ENCODE measurements around the gene LRRC8C.

Gene LRRC8C

GRCh38 chr1:89635825-89636815 is 3.2 kb downstream of the LRRC8C start:
- peak; percentile 61 for DNase-seq

GRCh38 chr1:89637496-89637895 is 4.6 kb downstream of the LRRC8C start:
- no peak for DNase-seq

DNA sequence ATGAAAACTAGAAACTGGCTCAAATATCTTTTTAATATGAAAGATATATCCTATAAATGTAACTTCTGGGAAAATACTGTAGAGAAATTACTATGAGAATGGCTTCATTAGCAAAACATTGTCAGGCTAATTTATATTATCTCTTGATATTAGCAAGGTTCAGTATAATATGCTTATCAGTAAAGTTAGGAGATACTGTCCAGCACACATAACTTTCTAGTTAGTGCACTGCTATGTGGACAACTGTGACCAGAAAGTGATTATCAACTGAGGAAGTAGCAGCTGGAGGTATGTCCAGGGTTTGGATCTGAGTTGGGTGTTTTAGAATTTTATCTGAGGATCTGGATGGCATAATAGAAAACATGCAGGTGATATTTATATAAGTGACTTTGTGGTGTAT is 7.5 kb downstream of the LRRC8C start:
- DNase-seq, result no peak

DNA sequence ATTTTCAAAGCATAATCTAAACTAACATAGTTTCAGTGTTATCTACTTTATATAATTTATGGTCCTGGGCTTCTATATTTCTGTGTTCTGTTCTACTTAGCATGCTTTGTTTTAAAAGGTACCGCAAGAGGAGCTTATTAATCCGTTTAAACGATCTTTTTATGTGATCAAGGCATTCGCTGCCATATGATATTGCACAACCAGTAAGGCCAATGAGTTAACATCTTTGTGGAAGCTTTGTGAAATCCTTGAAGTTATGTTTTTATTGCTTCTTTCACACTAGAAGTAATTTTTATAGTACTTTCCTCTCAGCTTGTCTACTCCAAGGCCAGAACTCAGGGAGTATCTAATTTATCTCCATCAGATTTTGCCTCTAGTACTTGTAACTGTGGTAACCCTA is 8.9 kb downstream of the LRRC8C start:
- DNase-seq, result no peak

DNA sequence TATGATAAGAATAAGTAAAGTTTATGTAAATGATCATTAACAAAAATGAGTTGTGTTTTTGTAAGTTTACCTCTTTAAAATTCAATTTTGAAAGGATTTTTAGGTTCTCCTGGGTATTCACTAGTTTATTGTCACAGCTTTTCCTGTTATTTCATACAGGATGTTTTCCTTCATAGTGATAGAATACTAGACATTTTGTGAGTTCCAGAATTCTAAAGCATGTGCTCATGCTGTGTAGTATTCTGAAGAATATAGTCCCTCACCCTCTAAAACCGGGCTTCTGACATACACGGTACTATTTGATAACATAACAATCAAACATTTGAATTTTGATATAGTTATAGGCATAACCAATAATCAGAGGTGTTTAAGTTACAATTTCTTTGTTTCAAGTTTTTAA is 10.7 kb downstream of the LRRC8C start:
- DNase-seq, result no peak

- no peak for DNase-seq
Measured at GRCh38 chr1:89644119-89644814, 11.3 kb downstream of the LRRC8C start.

DNA sequence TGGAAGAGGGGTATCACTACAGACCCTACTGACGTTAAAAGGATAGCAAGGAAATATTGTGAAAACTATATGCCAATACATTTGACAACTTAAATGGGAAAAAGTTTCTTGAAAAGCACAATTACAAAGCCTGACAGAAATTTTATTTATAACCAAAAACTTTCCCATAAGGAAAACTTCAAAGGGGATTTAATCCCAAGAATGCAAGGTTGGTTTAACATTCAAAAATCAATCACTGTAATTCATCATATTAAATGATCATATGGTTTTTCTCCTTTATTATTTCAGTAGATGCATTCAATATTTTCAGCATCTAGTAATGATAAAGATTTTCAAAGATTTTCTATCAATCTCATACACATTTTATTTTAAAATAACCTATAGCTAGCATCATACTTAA is 13.3 kb downstream of the LRRC8C start:
- DNase-seq, result no peak

- no peak for DNase-seq
Measured at GRCh38 chr1:89649783-89650182, 16.9 kb downstream of the LRRC8C start.

- DNase-seq, result no peak
Measured at GRCh38 chr1:89652373-89652772, 19.5 kb downstream of the LRRC8C start.

DNA sequence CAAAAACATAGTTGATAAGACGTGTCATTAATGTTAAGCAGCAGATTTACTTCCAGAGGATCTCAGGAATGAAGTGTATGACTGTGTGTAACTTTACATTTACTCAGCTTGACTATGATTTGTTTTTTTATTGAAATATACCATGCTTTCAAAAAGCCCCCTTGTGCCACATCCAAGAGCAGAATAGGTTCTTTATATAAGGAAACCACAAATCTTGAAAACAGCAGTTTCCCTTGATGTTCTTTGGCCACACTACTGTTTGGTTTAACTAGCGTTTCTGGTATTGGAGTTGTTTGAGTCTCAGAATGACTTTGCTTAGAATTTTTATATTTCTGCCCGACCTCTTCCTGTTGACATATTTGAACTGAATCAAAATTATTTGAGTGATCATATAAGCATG is 25.0 kb downstream of the LRRC8C start:
- peak; percentile 87 for DNase-seq

GRCh38 chr1:89659322-89660081 is 26.6 kb downstream of the LRRC8C start:
- peak; percentile 41 for DNase-seq

- DNase-seq, result no peak
Measured at GRCh38 chr1:89660224-89661061, 27.5 kb downstream of the LRRC8C start.

- no peak for DNase-seq
Measured at GRCh38 chr1:89665941-89666340, 33.0 kb downstream of the LRRC8C start.

GRCh38 chr1:89666640-89667039 is 33.7 kb downstream of the LRRC8C start:
- peak; percentile 30 for DNase-seq

GRCh38 chr1:89667691-89668090 is 34.8 kb downstream of the LRRC8C start:
- DNase-seq, result no peak

- no peak for DNase-seq
Measured at GRCh38 chr1:89668961-89669360, 36.0 kb downstream of the LRRC8C start.

DNA sequence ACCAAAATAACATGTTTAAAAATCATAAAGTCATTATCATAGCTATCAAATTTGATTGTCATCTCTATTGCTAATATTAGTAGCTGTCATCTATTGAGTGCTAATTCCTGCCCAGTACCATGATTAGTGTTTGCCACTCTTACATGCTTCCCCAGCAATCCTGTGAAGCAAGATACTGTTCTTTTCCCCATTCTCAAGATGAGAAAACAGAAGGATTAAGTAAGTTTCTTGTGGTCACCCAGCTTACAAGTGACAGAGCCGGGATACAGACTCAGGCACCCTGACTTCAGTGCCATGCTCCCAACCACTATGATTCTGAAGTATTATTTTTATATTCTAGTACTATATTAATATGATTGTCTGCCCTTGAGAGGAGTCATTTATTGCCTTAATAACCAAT is 36.5 kb downstream of the LRRC8C start:
- peak; percentile 16 for DNase-seq

GRCh38 chr1:89670163-89670562 is 37.2 kb downstream of the LRRC8C start:
- peak; percentile 83 for DNase-seq

GRCh38 chr1:89670711-89671110 is 37.8 kb downstream of the LRRC8C start:
- DNase-seq, result no peak

DNA sequence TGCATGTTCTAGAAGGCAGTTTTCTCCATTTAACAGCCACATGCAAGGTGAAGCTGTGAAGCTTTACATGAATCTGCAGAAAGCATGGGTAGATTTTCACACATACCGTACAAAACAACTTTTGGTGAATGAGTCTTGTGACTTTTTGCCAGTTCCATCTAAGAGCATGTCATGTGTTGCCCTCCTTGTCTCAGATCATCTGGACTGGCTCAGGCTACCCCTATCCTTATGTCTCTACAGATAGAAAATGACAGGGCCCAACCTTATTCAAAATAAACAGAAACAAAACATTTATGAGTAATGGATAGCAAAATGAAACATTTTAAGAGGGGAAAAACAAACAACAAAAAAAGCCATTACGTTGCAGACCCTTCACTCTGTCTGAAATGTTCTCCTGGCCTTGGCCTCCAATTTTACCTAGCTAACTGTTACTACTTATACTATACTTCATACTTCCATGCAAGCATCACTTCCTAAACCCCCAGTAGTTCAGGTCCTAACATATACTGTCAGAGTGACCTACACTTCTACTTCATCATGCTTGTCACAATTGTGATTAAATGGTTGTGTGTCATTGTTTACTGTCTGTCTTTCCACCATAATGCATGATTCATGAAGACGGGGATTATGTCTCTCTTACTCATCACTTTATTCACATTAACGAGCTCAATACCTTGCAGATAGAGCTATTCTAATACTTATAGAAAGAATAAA is 39.0 kb downstream of the LRRC8C start:
- DNase-seq, result no peak

DNA sequence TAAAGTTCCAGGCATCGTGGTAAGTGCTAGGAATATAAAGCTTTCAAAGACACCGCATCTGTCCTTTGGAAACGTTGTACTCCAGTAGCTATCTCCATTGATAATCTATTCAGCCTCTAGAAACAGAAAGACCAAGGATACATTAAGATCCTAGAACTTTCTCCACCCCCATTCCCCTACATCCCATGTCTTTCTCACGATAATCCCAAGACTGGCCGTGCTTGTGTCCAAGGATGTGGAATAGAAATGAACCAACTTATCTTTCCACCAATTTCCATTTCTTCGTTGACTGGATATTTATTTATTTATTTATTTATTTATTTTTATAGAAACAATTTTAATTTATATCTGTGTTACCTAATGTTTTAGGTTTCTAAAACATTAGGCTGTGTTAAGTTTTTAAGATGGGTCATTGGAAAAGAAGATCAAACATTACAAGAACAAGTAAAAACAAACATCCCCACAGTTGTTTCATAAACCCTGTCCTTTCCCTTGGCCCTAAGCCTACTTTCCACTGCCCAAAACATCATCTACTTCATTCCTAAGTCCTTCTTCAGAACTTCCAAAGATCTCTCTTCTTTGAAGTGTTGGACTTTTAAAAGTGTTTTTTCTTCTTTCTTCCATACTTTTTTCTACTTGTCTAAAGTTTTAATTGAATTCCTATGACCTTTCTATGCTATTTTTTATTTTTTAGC is 39.7 kb downstream of the LRRC8C start:
- DNase-seq, result no peak
